ENCODE measurements around the gene EFNA2. TPM values are rescaled to one million over a fixed set of nuclear protein-coding genes. Genes with fewer than 3 reads are reported as not detected.

The EFNA2 gene
- total and polyA plus RNA-seq, 2 of the 8 experiments (the other 6 are each of a cell fraction or from before 2014, with no cell fraction given) = 4.0 to 7.0 TPM

GRCh38 chr19:1249298-1249989 lies 36.2 kb upstream of the EFNA2 start (continued):
- TF ChIP-seq EP300 (IDR thresholded peaks at IDR 0.05; ENCODE audit: borderline replicate concordance in 1 of 2, low read depth in 2 of 2, low read length in 2 of 2) (no peak), RNF2 (IDR thresholded peaks at IDR 0.05; ENCODE audit: borderline replicate concordance, low read depth, low read length, missing control alignments, poor library complexity, severe bottlenecking) (no peak), TCF12 (IDR thresholded peaks at IDR 0.05; ENCODE audit: low read depth, low read length) (no peak), SP1 (IDR thresholded peaks at IDR 0.05; ENCODE audit: low read depth, low read length) (peak; percentile 56; the same call in 1 of the 2 replicates), KDM1A (IDR thresholded peaks at IDR 0.05; ENCODE audit: borderline replicate concordance, low read length) (no peak), CHD1 (IDR thresholded peaks at IDR 0.05; ENCODE audit: low read depth, low read length) (no peak), BACH1 (IDR thresholded peaks at IDR 0.05; ENCODE audit: low read length) (no peak), HDAC6 (IDR thresholded peaks at IDR 0.05; ENCODE audit: low read depth, low read length) (no peak), JUN (IDR thresholded peaks at IDR 0.05; ENCODE audit: low read depth, low read length) (no peak), KDM5A (IDR thresholded peaks at IDR 0.05; ENCODE audit: low read length) (no peak), POLR2A (IDR thresholded peaks at IDR 0.05; ENCODE audit: control extremely low read depth in 1 of 2, low read depth in 2 of 2, low read length in 2 of 2) (peak; percentile 60 to 65), E2F6 (IDR thresholded peaks at IDR 0.05) (peak; percentile 68; the same call in 1 of the 2 replicates), RFX5 (IDR thresholded peaks at IDR 0.05; ENCODE audit: borderline replicate concordance, low read depth, low read length) (no peak), GTF2F1 (IDR thresholded peaks at IDR 0.05; ENCODE audit: borderline replicate concordance, low read depth, low read length) (no peak), ATF3 (IDR thresholded peaks at IDR 0.05; ENCODE audit: insufficient read depth, low read depth, low read length) (no peak), POU5F1 (IDR thresholded peaks at IDR 0.05; ENCODE audit: low read depth, low read length) (no peak), JUND (IDR thresholded peaks at IDR 0.05; ENCODE audit: low read length) (0 out of 2 replicates have a peak, but pooled peaks have one; percentile 6), SAP30 (IDR thresholded peaks at IDR 0.05; ENCODE audit: insufficient read depth, insufficient replicate concordance, low read length) (no peak), CBX8 (IDR thresholded peaks at IDR 0.05; ENCODE audit: borderline replicate concordance, low read depth, low read length) (no peak), CREB1 (IDR thresholded peaks at IDR 0.05) (no peak), TAF7 (optimal IDR thresholded peaks at IDR 0.05; ENCODE audit: borderline replicate concordance, low read depth, low read length) (peak; percentile 26), ATF2 (IDR thresholded peaks at IDR 0.05; ENCODE audit: low read length) (no peak)
